GM18867 (cell line): ENCODE results near the gene LHX6.

Source experiments
- ATAC-seq: cut with Tn5 transposase; IDR thresholded peaks from one replicate; pipeline ENCODE4 v1.9.1; 2021; ENCODE audit warnings: mild to moderate bottlenecking, moderate library complexity; ENCODE audit not compliant: unreplicated experiment

Gene LHX6

DNA sequence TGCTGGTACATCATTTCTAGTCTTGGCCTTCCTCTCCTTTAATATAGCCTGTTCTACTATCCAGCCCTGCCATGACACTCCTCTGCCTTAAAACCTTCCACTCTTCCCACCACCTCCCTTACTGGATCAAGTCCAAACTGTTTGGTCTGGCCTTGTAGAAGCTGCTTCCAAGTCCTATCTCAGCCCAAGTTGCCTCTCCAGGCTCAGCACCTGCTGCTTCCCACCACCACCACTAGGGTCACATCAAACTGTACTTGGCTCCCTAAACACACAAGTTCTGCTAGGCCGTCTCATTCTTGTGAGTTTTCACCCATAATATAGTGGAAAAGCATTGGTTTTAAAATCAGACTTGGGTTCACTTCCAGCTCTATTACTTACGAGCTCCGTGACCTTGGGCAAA, 70.6 kb downstream of the LHX6 start:
- peak; percentile 39 for ATAC-seq

- no peak for ATAC-seq
Observed at GRCh38 chr9:122155796-122156195, 73.0 kb downstream of the LHX6 start.
